ENCODE measurements around the gene MCRIP2. TPM values are rescaled to one million over a fixed set of nuclear protein-coding genes. Genes with fewer than 3 reads are reported as not detected.
A peak's percentile ranks its signal among the peaks of the same experiment; 100 is the strongest.

The MCRIP2 gene
- total RNA-seq, 4 donors from 2014 or later = 2.6 to 62.0 (median 17.0) TPM

- intact Hi-C loops (cut with DNase I; ENCODE audit: low total_unique reads) = no loop called here
- no peak for DNase-seq
- no peaks in the 10 kb centered on the region for H3K27me3 ChIP-seq
- no peaks in the 10 kb centered on the region for H3K4me1 ChIP-seq
- no peaks in the 10 kb centered on the region for H3K9me3 ChIP-seq
- H3K4me3 ChIP-seq = no peak overlapping the region
- H3K27ac ChIP-seq = no peak overlapping the region
- no peak for TF ChIP-seq CTCF (IDR thresholded peaks at IDR 0.05)
- no peaks in the 10 kb centered on the region for H3K36me3 ChIP-seq
Observed at GRCh38 chr16:609316-609715, 32.3 kb upstream of the MCRIP2 start.

- DNase-seq = no peak
- Histone ChIP-seq H3K9me3 (no peaks in the 10 kb centered on the region), H3K36me3 (no peaks in the 10 kb centered on the region), H3K27me3 (no peaks in the 10 kb centered on the region), H3K27ac (no peak overlapping the region), H3K4me1 (no peaks in the 10 kb centered on the region), H3K4me3 (no peak overlapping the region)
- TF ChIP-seq POLR2A (IDR thresholded peaks at IDR 0.05) (no peak), CTCF (IDR thresholded peaks at IDR 0.05) (no peak)
- intact Hi-C loops (cut with DNase I; ENCODE audit: low total_unique reads) = no loop called here
Observed at GRCh38 chr16:609984-610383, 31.6 kb upstream of the MCRIP2 start.

- Histone ChIP-seq H3K27me3 (no peaks in the 10 kb centered on the region), H3K27ac (no peak overlapping the region), H3K9me3 (no peaks in the 10 kb centered on the region), H3K4me1 (no peaks in the 10 kb centered on the region), H3K36me3 (no peaks in the 10 kb centered on the region), H3K4me3 (no peak overlapping the region)
- DNase-seq = no peak
- peak; percentile 27 to 58 (median 43) for TF ChIP-seq CTCF (IDR thresholded peaks at IDR 0.05)
- TF ChIP-seq POLR2A (IDR thresholded peaks at IDR 0.05) = no peak
- intact Hi-C loops (cut with DNase I; ENCODE audit: low total_unique reads) = no loop called here
Observed at GRCh38 chr16:610513-611381, 30.9 kb upstream of the MCRIP2 start.

- H3K4me3 ChIP-seq = no peak overlapping the region
- TF ChIP-seq POLR2A (IDR thresholded peaks at IDR 0.05) (no peak), CTCF (IDR thresholded peaks at IDR 0.05) (no peak)
- H3K4me1 ChIP-seq = no peaks in the 10 kb centered on the region
- no peak for DNase-seq
- no peaks in the 10 kb centered on the region for H3K9me3 ChIP-seq
- no peak overlapping the region for H3K27ac ChIP-seq
- no peaks in the 10 kb centered on the region for H3K36me3 ChIP-seq
- H3K27me3 ChIP-seq = no peaks in the 10 kb centered on the region
- intact Hi-C loops (cut with DNase I; ENCODE audit: low total_unique reads) = no loop called here
Observed at GRCh38 chr16:615122-615521, 26.5 kb upstream of the MCRIP2 start.

- TF ChIP-seq CTCF (IDR thresholded peaks at IDR 0.05) (no peak), POLR2A (IDR thresholded peaks at IDR 0.05) (no peak)
- Histone ChIP-seq H3K9me3 (no peaks in the 10 kb centered on the region), H3K4me3 (no peak overlapping the region), H3K4me1 (no peaks in the 10 kb centered on the region), H3K27ac (no peak overlapping the region), H3K27me3 (no peaks in the 10 kb centered on the region), H3K36me3 (no peaks in the 10 kb centered on the region)
- no peak for DNase-seq
- intact Hi-C loops (cut with DNase I; ENCODE audit: low total_unique reads) = no loop called here
Observed at GRCh38 chr16:616733-617586, 24.7 kb upstream of the MCRIP2 start.
